SU-DHL-6 (cell line): ENCODE results near the gene SLCO3A1.

ENCODE experiments used
- EZH2phosphoT487 ChIP-seq: fragments of 200-600 bp; sonication (generic), shearing (Covaris generic); conservative IDR thresholded peaks from 2 replicates; pipeline ENCODE4 v1.6.1; 2018; ENCODE audit warnings: mild to moderate bottlenecking, antibody characterized with exemption, low read length, moderate library complexity, mixed read lengths
- TF ChIP-seq, protein P1 (sequence below): fragments of 200-600 bp; sonication (generic); IDR thresholded peaks from one replicate; pipeline ENCODE4 v1.5.1; 2017; ENCODE audit warnings: antibody characterized with exemption, mild to moderate bottlenecking, low read length, moderate library complexity; ENCODE audit not compliant: insufficient read depth, poor library complexity, severe bottlenecking

DNA sequence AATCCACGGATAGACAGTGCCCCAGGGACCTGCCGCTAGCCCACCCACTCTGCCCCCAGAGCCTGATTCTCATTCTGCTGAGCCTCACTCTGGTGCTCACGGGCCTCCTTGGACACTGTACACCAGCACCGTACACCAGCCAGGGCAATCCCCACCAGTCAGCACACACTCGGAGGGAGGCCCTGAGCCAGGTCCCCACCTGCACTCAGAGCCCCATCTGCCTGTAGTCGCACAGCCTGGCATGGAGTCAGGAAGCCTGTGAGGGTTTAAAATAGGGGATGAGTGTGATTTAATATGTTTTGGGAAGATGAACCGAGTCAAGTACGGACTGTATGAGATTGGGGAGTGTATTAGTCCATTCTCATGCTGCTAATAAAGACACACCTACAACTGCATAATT lies 223.0 kb downstream of the SLCO3A1 start:
- TF ChIP-seq, protein P1, sequence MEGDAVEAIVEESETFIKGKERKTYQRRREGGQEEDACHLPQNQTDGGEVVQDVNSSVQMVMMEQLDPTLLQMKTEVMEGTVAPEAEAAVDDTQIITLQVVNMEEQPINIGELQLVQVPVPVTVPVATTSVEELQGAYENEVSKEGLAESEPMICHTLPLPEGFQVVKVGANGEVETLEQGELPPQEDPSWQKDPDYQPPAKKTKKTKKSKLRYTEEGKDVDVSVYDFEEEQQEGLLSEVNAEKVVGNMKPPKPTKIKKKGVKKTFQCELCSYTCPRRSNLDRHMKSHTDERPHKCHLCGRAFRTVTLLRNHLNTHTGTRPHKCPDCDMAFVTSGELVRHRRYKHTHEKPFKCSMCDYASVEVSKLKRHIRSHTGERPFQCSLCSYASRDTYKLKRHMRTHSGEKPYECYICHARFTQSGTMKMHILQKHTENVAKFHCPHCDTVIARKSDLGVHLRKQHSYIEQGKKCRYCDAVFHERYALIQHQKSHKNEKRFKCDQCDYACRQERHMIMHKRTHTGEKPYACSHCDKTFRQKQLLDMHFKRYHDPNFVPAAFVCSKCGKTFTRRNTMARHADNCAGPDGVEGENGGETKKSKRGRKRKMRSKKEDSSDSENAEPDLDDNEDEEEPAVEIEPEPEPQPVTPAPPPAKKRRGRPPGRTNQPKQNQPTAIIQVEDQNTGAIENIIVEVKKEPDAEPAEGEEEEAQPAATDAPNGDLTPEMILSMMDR = no peak
- no peak for TF ChIP-seq EZH2phosphoT487
